Lower lobe of right lung (tissue), 2 donors: ENCODE results near the gene SIRPB2. TPM values are rescaled to one million over a fixed set of nuclear protein-coding genes. Genes with fewer than 3 reads are reported as not detected.
"Not testable (repeated sequence)": the region's sequence is repeated elsewhere in the genome, so short reads cannot be mapped to it uniquely, and the experiment has no call there.

Experiments
- ATAC-seq, 2 donors: fragments of 200-7000 bp; cut with Tn5 transposase; one replicate each; pipeline ENCODE4 v1.9.1; 2020 to 2022; ENCODE audit warnings: mild to moderate bottlenecking in 2 of 2, moderate library complexity in 2 of 2
- DNase-seq: peaks from one replicate; pipeline ENCODE4 v3.0.0-alpha.2; 2020
- H3K27ac ChIP-seq: fragments of 200-600 bp; one replicate; pipeline ENCODE4 v1.8.0; 2022
- H3K27me3 ChIP-seq: fragments of 200-600 bp; one replicate; pipeline ENCODE4 v1.8.0; 2022; ENCODE audit warnings: low read depth
- H3K36me3 ChIP-seq: fragments of 200-600 bp; one replicate; pipeline ENCODE4 v1.8.0; 2022; ENCODE audit warnings: mild to moderate bottlenecking
- H3K4me1 ChIP-seq: fragments of 200-600 bp; one replicate; pipeline ENCODE4 v1.8.0; 2022
- H3K4me3 ChIP-seq: fragments of 200-600 bp; one replicate; pipeline ENCODE4 v1.8.0; 2022; ENCODE audit warnings: mild to moderate bottlenecking
- H3K9me3 ChIP-seq: fragments of 200-600 bp; one replicate; pipeline ENCODE4 v1.8.0; 2022
- CTCF ChIP-seq: fragments of 200-600 bp; IDR thresholded peaks from one replicate; pipeline ENCODE4 v1.8.0; 2022; ENCODE audit warnings: antibody characterized with exemption, mild to moderate bottlenecking
- intact Hi-C: fragments of 100-400 bp; cut with DNase I; formaldehyde crosslinking; loops from one replicate; pipeline ENCODE4 v1.11.0; 2022
- total RNA-seq: library from RNA; stranded (reverse); fragmentation: NEBNext Ultra II Directional; extraction: Animal tissue kit (Norgen Biotek cat#: 25700); gene quantifications from one replicate; pipeline ENCODE4 v1.2.1, GENCODE V29; 2021
- donor health status: DM: no; HTN: yes; CAD: no; lungs with severe emphysema.

Gene SIRPB2
- total RNA-seq, 1 donor from 2014 or later: 32.2 TPM

GRCh38 chr20:1503564-1504227 lies 12.5 kb upstream of the SIRPB2 start:
- H3K27me3 ChIP-seq: peaks cover 3% of the 10 kb centered on the region
- no peaks in the 10 kb centered on the region for H3K36me3 ChIP-seq
- no peak overlapping the region for H3K27ac ChIP-seq
- peak; percentile 88 for TF ChIP-seq CTCF
- DNase-seq: peak; percentile 76
- H3K4me3 ChIP-seq: no peak overlapping the region
- no peaks in the 10 kb centered on the region for H3K4me1 ChIP-seq
- H3K9me3 ChIP-seq: no peaks in the 10 kb centered on the region
- intact Hi-C loops: no loop called here
- peak; percentile 97 for ATAC-seq

DNA sequence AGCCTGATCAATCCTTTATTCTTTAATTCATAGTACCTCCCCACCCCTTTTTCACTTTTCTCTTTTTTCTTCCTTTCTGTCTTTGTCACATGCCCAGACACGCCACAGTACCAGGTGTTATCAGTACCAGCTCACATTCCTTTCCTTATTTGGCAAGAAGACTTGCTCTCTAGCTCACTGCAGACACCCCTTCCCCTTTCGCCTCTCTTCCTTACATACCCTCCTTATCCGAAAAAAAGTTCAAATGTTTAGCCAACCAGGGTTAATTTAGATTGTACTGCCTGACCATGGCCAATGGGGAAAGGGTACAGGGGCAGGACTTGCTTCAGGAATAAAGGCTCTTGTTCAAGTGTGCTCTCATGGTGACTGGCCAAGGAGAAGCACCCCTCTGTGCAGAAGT lies 9.3 kb upstream of the SIRPB2 start:
- Histone ChIP-seq H3K4me1 (no peaks in the 10 kb centered on the region), H3K36me3 (no peaks in the 10 kb centered on the region), H3K9me3 (no peaks in the 10 kb centered on the region), H3K4me3 (no peak overlapping the region), H3K27ac (no peak overlapping the region), H3K27me3 (peaks cover 4% of the 10 kb centered on the region)
- TF ChIP-seq CTCF: no peak
- intact Hi-C loops: no loop called here
- no peak for ATAC-seq
- DNase-seq: no peak

GRCh38 chr20:1499528-1500420 lies 8.6 kb upstream of the SIRPB2 start:
- DNase-seq: no peak

DNA sequence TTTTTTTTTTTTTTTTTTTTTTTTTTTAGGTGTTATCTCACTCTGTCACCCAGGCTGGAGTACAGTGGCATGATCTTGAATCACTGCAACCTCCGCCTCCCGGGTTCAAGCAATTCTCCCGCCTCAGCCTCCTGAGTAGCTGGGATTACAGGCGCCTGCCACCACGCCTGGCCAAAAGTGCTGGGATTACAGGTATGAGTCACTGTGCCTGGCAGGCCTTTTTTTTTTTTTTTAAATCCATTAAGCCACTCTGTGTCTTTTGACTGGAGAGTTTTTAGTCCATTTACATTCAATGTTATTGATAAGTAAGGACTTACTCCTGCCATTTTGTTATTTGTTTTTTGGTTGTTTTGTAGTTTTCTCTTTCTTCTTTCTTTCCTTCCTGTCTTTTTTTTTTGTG lies 6.2 kb upstream of the SIRPB2 start:
- H3K4me3 ChIP-seq, H3K27ac ChIP-seq, H3K36me3 ChIP-seq, H3K9me3 ChIP-seq, intact Hi-C loops, DNase-seq, ATAC-seq, H3K4me1 ChIP-seq, H3K27me3 ChIP-seq: not testable (repeated sequence)

More at GRCh38 chr20:1499528-1500420, 8.6 kb upstream of the SIRPB2 start:
- H3K27ac ChIP-seq: no peak overlapping the region
- no peak for ATAC-seq
- no peaks in the 10 kb centered on the region for H3K9me3 ChIP-seq
- H3K27me3 ChIP-seq: peaks cover 4% of the 10 kb centered on the region
- intact Hi-C loops: no loop called here
- H3K36me3 ChIP-seq: no peaks in the 10 kb centered on the region
- H3K4me1 ChIP-seq: no peaks in the 10 kb centered on the region
- no peak for TF ChIP-seq CTCF
- no peak overlapping the region for H3K4me3 ChIP-seq

DNA sequence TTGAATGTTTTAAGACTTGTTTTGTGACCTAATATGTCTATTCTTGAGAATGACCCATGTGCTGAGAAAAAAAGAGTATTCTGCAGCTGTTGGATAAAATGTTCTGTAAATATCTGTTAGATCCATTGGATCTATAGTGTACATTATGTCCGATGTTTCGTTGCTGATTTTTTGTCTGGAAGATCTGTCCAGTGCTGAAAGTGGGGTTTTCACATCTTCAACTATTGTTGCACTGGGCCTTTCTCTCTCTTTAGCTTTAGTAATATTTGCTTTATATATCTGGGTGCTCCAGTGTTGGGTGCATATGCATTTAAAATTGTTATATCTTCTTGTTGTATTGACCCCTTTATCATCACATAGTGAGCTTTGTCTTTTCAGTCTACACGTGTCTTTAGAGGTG lies 5.7 kb upstream of the SIRPB2 start:
- intact Hi-C loops: no loop called here
- Histone ChIP-seq H3K9me3 (no peaks in the 10 kb centered on the region), H3K27ac (no peak overlapping the region), H3K36me3 (no peaks in the 10 kb centered on the region), H3K4me3 (no peak overlapping the region), H3K27me3 (peaks cover 4% of the 10 kb centered on the region), H3K4me1 (peaks cover 6% of the 10 kb centered on the region)
- ATAC-seq (no peak), DNase-seq (no peak)
- TF ChIP-seq CTCF: no peak

GRCh38 chr20:1494436-1494835 lies 3.2 kb upstream of the SIRPB2 start:
- H3K4me3 ChIP-seq: no peak overlapping the region
- no peak for TF ChIP-seq CTCF
- ATAC-seq (no peak), DNase-seq (no peak)
- H3K27ac ChIP-seq: no peak overlapping the region
- no peaks in the 10 kb centered on the region for H3K36me3 ChIP-seq
- H3K9me3 ChIP-seq: no peaks in the 10 kb centered on the region
- peaks cover 4% of the 10 kb centered on the region for H3K27me3 ChIP-seq
- intact Hi-C loops: no loop called here
- H3K4me1 ChIP-seq: peaks cover 9% of the 10 kb centered on the region
